LHCN-M2 (cell line): ENCODE data around the gene AGAP3. TPM values are rescaled to one million over a fixed set of nuclear protein-coding genes. Genes with fewer than 3 reads are reported as not detected.

Source experiments
- DNase-seq: peaks from one replicate; pipeline ENCODE4 v3.0.0-alpha.2; 2012; ENCODE audit warnings: low read depth
- total RNA-seq: library from RNA; depleted of rRNA; stranded (reverse); fragments of >200 nt; gene quantifications from 2 replicates; pipeline ENCODE4 v1.2.3, GENCODE V29; 2014

AGAP3 gene
- total RNA-seq, 1 experiment from 2014 or later, result 53.4 TPM

- no peak for DNase-seq
Observed at GRCh38 chr7:151134743-151135524, 48.7 kb downstream of the AGAP3 start.

- no peak for DNase-seq
Observed at GRCh38 chr7:151135525-151135845, 49.2 kb downstream of the AGAP3 start.

- no peak for DNase-seq
Observed at GRCh38 chr7:151135866-151136843, 49.9 kb downstream of the AGAP3 start.

- DNase-seq, result no peak
Observed at GRCh38 chr7:151137076-151137675, 50.9 kb downstream of the AGAP3 start.

GRCh38 chr7:151137791-151138152 is 51.5 kb downstream of the AGAP3 start:
- DNase-seq, result no peak

GRCh38 chr7:151138153-151138851 is 52.0 kb downstream of the AGAP3 start:
- DNase-seq, result no peak

- DNase-seq, result no peak
Observed at GRCh38 chr7:151139071-151139790, 53.0 kb downstream of the AGAP3 start.

GRCh38 chr7:151139791-151140190 is 53.5 kb downstream of the AGAP3 start:
- DNase-seq, result no peak

- no peak for DNase-seq
Observed at GRCh38 chr7:151140826-151141225, 54.6 kb downstream of the AGAP3 start.

- DNase-seq, result no peak
Observed at GRCh38 chr7:151141311-151141854, 55.1 kb downstream of the AGAP3 start.

GRCh38 chr7:151141855-151142685 is 55.8 kb downstream of the AGAP3 start:
- no peak for DNase-seq

- DNase-seq, result no peak
Observed at GRCh38 chr7:151142686-151143040, 56.4 kb downstream of the AGAP3 start.

- peak; percentile 60 for DNase-seq
Observed at GRCh38 chr7:151143261-151144015, 57.2 kb downstream of the AGAP3 start.

GRCh38 chr7:151144387-151144786 is 58.1 kb downstream of the AGAP3 start:
- no peak for DNase-seq

GRCh38 chr7:151146761-151147160 is 60.5 kb downstream of the AGAP3 start:
- DNase-seq, result no peak

GRCh38 chr7:151148319-151149259 is 62.3 kb downstream of the AGAP3 start:
- no peak for DNase-seq

GRCh38 chr7:151150388-151150787 is 64.1 kb downstream of the AGAP3 start:
- DNase-seq, result no peak
